MCF 10A (cell line): ENCODE measurements around the gene ACSS3. TPM values are rescaled to one million over a fixed set of nuclear protein-coding genes. Genes with fewer than 3 reads are reported as not detected.

ENCODE experiments used
- BruUV-seq: library from RNA; stranded (reverse); fragments of 400-500 nt; replicated peaks from 2 replicates; lab custom pipeline; 2021; lab: Mats Ljungman, UMichigan
- CTCF ChIA-PET: fragments of 300-600 bp; sonication (Branson Sonifier 250); formaldehyde crosslinking; extraction: SDS; loops from one replicate; lab custom pipeline; 2021; ENCODE audit warnings: antibody characterized with exemption, inconsistent platforms; lab: Yijun Ruan, JAX
- POLR2A ChIA-PET: fragments of 300-600, 350-650 bp; sonication (Branson Sonifier 250); formaldehyde crosslinking; extraction: SDS; loops from one replicate; lab custom pipeline; 2020; ENCODE audit warnings: antibody characterized with exemption, inconsistent platforms; lab: Yijun Ruan, JAX
- DNase-seq: peaks from one replicate; pipeline ENCODE4 v3.0.0-alpha.2; 2018; ENCODE audit not compliant: unreplicated experiment
- H3K27ac Mint-ChIP-seq: one replicate; pipeline ENCODE4 v1.8.0; 2022; ENCODE audit warnings: mild to moderate bottlenecking, low read depth, mixed read lengths; ENCODE audit not compliant: unreplicated experiment
- H3K27me3 Mint-ChIP-seq: one replicate; pipeline ENCODE4 v1.8.0; 2022; ENCODE audit warnings: mixed read lengths; ENCODE audit not compliant: insufficient read depth, unreplicated experiment
- H3K36me3 Mint-ChIP-seq: one replicate; pipeline ENCODE4 v1.8.0; 2022; ENCODE audit warnings: mild to moderate bottlenecking, moderate library complexity, mixed read lengths; ENCODE audit not compliant: insufficient read depth, unreplicated experiment
- H3K4me1 Mint-ChIP-seq: one replicate; pipeline ENCODE4 v1.8.0; 2022; ENCODE audit warnings: mixed read lengths; ENCODE audit not compliant: insufficient read depth, unreplicated experiment
- H3K4me3 Mint-ChIP-seq: one replicate; pipeline ENCODE4 v1.8.0; 2022; ENCODE audit warnings: mild to moderate bottlenecking, moderate library complexity, mixed read lengths; ENCODE audit not compliant: unreplicated experiment
- H3K9me3 Mint-ChIP-seq: one replicate; pipeline ENCODE4 v1.8.0; 2022; ENCODE audit warnings: mixed read lengths; ENCODE audit not compliant: unreplicated experiment
- CTCF ChIP-seq: fragments of 200-600 bp; IDR thresholded peaks from one replicate; pipeline ENCODE4 v1.8.0; 2022; ENCODE audit warnings: antibody characterized with exemption, mild to moderate bottlenecking; ENCODE audit not compliant: unreplicated experiment
- intact Hi-C: fragments of 100-400 bp; cut with micrococcal nuclease; formaldehyde crosslinking; loops from 2 replicates; pipeline ENCODE4 v1.14.1; 2022
- total RNA-seq: library from RNA; stranded (reverse); gene quantifications from 2 replicates; pipeline ENCODE4 v1.2.3, GENCODE V29; 2022

The ACSS3 gene
- total RNA-seq, 1 experiment from 2014 or later = not detected

GRCh38 chr12:81146228-81147225, 68.6 kb downstream of the ACSS3 start:
- Mint-ChIP-seq H3K4me3 (no peak overlapping the region), H3K36me3 (no peaks in the 10 kb centered on the region), H3K27me3 (no peaks in the 10 kb centered on the region), H3K27ac (no peak overlapping the region), H3K4me1 (no peaks in the 10 kb centered on the region), H3K9me3 (no peaks in the 10 kb centered on the region)
- no peak for TF ChIP-seq CTCF
- ChIA-PET CTCF (interaction anchor here (0.6 kb wide), 1 partner anchor 199 kb away, joined by 3 read pairs; no protein-coding TSS in a partner anchor), POLR2A (no interaction called here)
- intact Hi-C loops = loop anchor here (10.0 kb wide), 1 partner anchor 108 kb away; no protein-coding TSS in a partner anchor
- no TSS peak for BruUV-seq
- no peak for DNase-seq

- no peak overlapping the region for H3K27ac Mint-ChIP-seq
- TF ChIP-seq CTCF = no peak
- no TSS peak for BruUV-seq
- H3K9me3 Mint-ChIP-seq = no peaks in the 10 kb centered on the region
- no peaks in the 10 kb centered on the region for H3K4me1 Mint-ChIP-seq
- POLR2A ChIA-PET = no interaction called here
- H3K27me3 Mint-ChIP-seq = no peaks in the 10 kb centered on the region
- intact Hi-C loops = loop anchor here (10.0 kb wide), 1 partner anchor 107 kb away; no protein-coding TSS in a partner anchor
- CTCF ChIA-PET = no interaction called here
- H3K36me3 Mint-ChIP-seq = no peaks in the 10 kb centered on the region
- DNase-seq = no peak
- H3K4me3 Mint-ChIP-seq = no peak overlapping the region
These were observed 69.5 kb downstream of the ACSS3 start for GRCh38 chr12:81147292-81147919.

GRCh38 chr12:81150382-81150781, 72.5 kb downstream of the ACSS3 start:
- POLR2A ChIA-PET = no interaction called here
- H3K4me3 Mint-ChIP-seq = no peak overlapping the region
- no TSS peak for BruUV-seq
- CTCF ChIA-PET = interaction anchor here (0.6 kb wide), 1 partner anchor 1264 kb away, joined by 3 read pairs; no protein-coding TSS in a partner anchor
- no peaks in the 10 kb centered on the region for H3K4me1 Mint-ChIP-seq
- intact Hi-C loops = no loop called here
- no peaks in the 10 kb centered on the region for H3K36me3 Mint-ChIP-seq
- H3K9me3 Mint-ChIP-seq = no peaks in the 10 kb centered on the region
- no peak for TF ChIP-seq CTCF
- no peak overlapping the region for H3K27ac Mint-ChIP-seq
- H3K27me3 Mint-ChIP-seq = no peaks in the 10 kb centered on the region
- no peak for DNase-seq

GRCh38 chr12:81159856-81160255, 82.0 kb downstream of the ACSS3 start:
- H3K36me3 Mint-ChIP-seq = no peaks in the 10 kb centered on the region
- no peaks in the 10 kb centered on the region for H3K27me3 Mint-ChIP-seq
- ChIA-PET POLR2A (no interaction called here), CTCF (no interaction called here)
- BruUV-seq = no TSS peak
- intact Hi-C loops = no loop called here
- no peak overlapping the region for H3K27ac Mint-ChIP-seq
- DNase-seq = no peak
- no peaks in the 10 kb centered on the region for H3K4me1 Mint-ChIP-seq
- no peak for TF ChIP-seq CTCF
- H3K9me3 Mint-ChIP-seq = no peaks in the 10 kb centered on the region
- no peak overlapping the region for H3K4me3 Mint-ChIP-seq
